HepG2 (cell line): ENCODE results near the gene HSD17B2. TPM values are rescaled to one million over a fixed set of nuclear protein-coding genes. Genes with fewer than 3 reads are reported as not detected.

Experiments
- ATAC-seq: fragments of 200-7000 bp; cut with Tn5 transposase; 3 replicates; pipeline ENCODE4 v1.9.1; 2020; ENCODE audit warnings: mild to moderate bottlenecking, moderate library complexity
- BruUV-seq: library from RNA; stranded (reverse); fragments of 400-500 nt; replicated peaks from 2 replicates; lab custom pipeline; 2021; lab: Mats Ljungman, UMichigan
- CTCF ChIA-PET: fragments of 300-600 bp; formaldehyde crosslinking; extraction: SDS; loops from one replicate; lab custom pipeline; 2021; ENCODE audit warnings: low total read pairs, inconsistent platforms, low intra/inter-chr PET ratio; lab: Yijun Ruan, JAX
- POLR2A ChIA-PET: fragments of 350-600 bp; sonication (Branson Sonifier 250); formaldehyde crosslinking; loops from one replicate; lab custom pipeline; 2020; ENCODE audit warnings: antibody characterized with exemption, inconsistent platforms; lab: Yijun Ruan, JAX
- DNase-seq: peaks from one replicate; pipeline ENCODE4 v3.0.0-alpha.2; 2015; ENCODE audit warnings: low spot score
- FAIRE-seq: peaks from 3 replicates; lab custom pipeline; 2011; peaks lifted over from hg19 to GRCh38; lab: Jason Lieb, UNC
- H2AFZ ChIP-seq: one replicate; pipeline ENCODE4 v1.6.1; 2011; ENCODE audit warnings: low read length, inconsistent platforms
- H3K27ac ChIP-seq: fragments of 300-600 bp; 3 replicates; pipeline ENCODE4 v1.8.0; 2011; ENCODE audit warnings: mixed run types, mild to moderate bottlenecking, mixed read lengths, low read length, inconsistent platforms; ENCODE audit not compliant: insufficient read depth; ENCODE audit errors: extremely low read length
- H3K27me3 ChIP-seq, 2 experiments: fragments of 200-600 bp in 1 of 2; 2 replicates in 1 of 2; 3 replicates in 1 of 2; pipeline versions ENCODE4 v1.6.0 to v1.8.0; 2011; ENCODE audit warnings: low read length in 2 of 2, mild to moderate bottlenecking in 2 of 2, moderate library complexity in 2 of 2, inconsistent platforms in 1 of 2; ENCODE audit not compliant: insufficient read depth in 2 of 2, control insufficient read depth in 1 of 2
- H3K36me3 ChIP-seq, 2 experiments: fragments of 200-600 bp in 1 of 2; replicated peaks in 1 of 2; 2 replicates in 1 of 2; 3 replicates in 1 of 2; pipeline versions ENCODE4 v1.5.1 to v1.8.0; 2011; ENCODE audit warnings: low read length in 2 of 2, inconsistent platforms in 1 of 2; ENCODE audit not compliant: insufficient read depth in 2 of 2, control insufficient read depth in 1 of 2
- H3K4me1 ChIP-seq: 2 replicates; pipeline ENCODE4 v1.5.1; 2012; ENCODE audit warnings: low read length, inconsistent platforms; ENCODE audit not compliant: insufficient read depth
- H3K4me2 ChIP-seq: 2 replicates; pipeline ENCODE4 v1.6.0; 2011; ENCODE audit warnings: low read depth, low read length, inconsistent platforms
- H3K4me3 ChIP-seq, 3 experiments: fragments of 200-600 bp in 1 of 3; sonication (generic), shearing (Covaris generic) in 1 of 3; replicated peaks in 1 of 3; 2 replicates each; pipeline ENCODE4 v1.5.1; 2011 to 2016; ENCODE audit warnings: low read length in 3 of 3, inconsistent platforms in 2 of 3, low read depth in 2 of 3, mild to moderate bottlenecking in 2 of 3, control low read depth in 1 of 3, mixed read lengths in 1 of 3; ENCODE audit not compliant: insufficient read depth in 1 of 3
- H3K79me2 ChIP-seq: one replicate; pipeline ENCODE4 v1.6.1; 2011; ENCODE audit warnings: low read length, inconsistent platforms; ENCODE audit not compliant: insufficient read depth
- H3K9ac ChIP-seq: 2 replicates; pipeline ENCODE4 v1.6.0; 2011; ENCODE audit warnings: mild to moderate bottlenecking, low read depth, low read length, inconsistent platforms; ENCODE audit not compliant: insufficient read depth
- H3K9me3 ChIP-seq: 2 replicates; pipeline ENCODE4 v1.5.1; 2012; ENCODE audit warnings: mild to moderate bottlenecking, low read length
- H4K20me1 ChIP-seq: 2 replicates; pipeline ENCODE4 v1.6.0; 2011; ENCODE audit warnings: inconsistent platforms, mild to moderate bottlenecking, low read length, moderate library complexity; ENCODE audit not compliant: insufficient read depth
- CEBPB ChIP-seq: IDR thresholded peaks from 2 replicates; pipeline ENCODE4 v1.6.1; 2011; ENCODE audit warnings: low read depth, low read length, improper control_type of control experiment, borderline replicate concordance
- HDAC2 ChIP-seq: sonication (generic); formaldehyde crosslinking; IDR thresholded peaks from 2 replicates; pipeline ENCODE4 v1.4.0; 2020; ENCODE audit warnings: missing genetic modification reagents
- JUNB ChIP-seq: sonication (generic); formaldehyde crosslinking; IDR thresholded peaks from 2 replicates; pipeline ENCODE4 v1.8.0; 2022; ENCODE audit warnings: missing genetic modification reagents, mild to moderate bottlenecking, borderline replicate concordance
- NPAS2 ChIP-seq: sonication (generic); formaldehyde crosslinking; IDR thresholded peaks from 2 replicates; pipeline ENCODE4 v1.8.0; 2022; ENCODE audit warnings: mild to moderate bottlenecking, missing genetic modification reagents, borderline replicate concordance
- PCBP1 ChIP-seq: fragments of 200-400 bp; formaldehyde crosslinking; IDR thresholded peaks from 2 replicates; pipeline ENCODE4 v1.6.1; 2017; ENCODE audit warnings: mild to moderate bottlenecking, low read depth, low read length, borderline replicate concordance
- PRDM4 ChIP-seq: sonication (generic); formaldehyde crosslinking; IDR thresholded peaks from 2 replicates; pipeline ENCODE4 v1.9.0; 2021; ENCODE audit warnings: missing genetic modification reagents, borderline replicate concordance
- ZNF232 ChIP-seq: sonication (generic); formaldehyde crosslinking; IDR thresholded peaks from 2 replicates; pipeline ENCODE4 v1.4.0; 2020; ENCODE audit warnings: missing genetic modification reagents, borderline replicate concordance
- ZNF652 ChIP-seq: IDR thresholded peaks from 2 replicates; pipeline ENCODE4 v1.6.1; 2016; ENCODE audit warnings: low read depth, borderline replicate concordance
- WGBS: methylation state at CpG from one replicate; pipeline ENCODE4 v1.1.6; 2017; ENCODE audit warnings: low lambda C conversion rate; 5-methylcytosine and 5-hydroxymethylcytosine counted together
- in situ Hi-C: cut with HindIII; loops from 2 replicates; pipeline ENCODE4 v1.10.0; 2017; ENCODE audit warnings: low pct_unique_long_range_greater_than_20kb; ENCODE audit not compliant: extremely low pct_ligation_motif_present
- intact Hi-C: fragments of 100-400 bp; cut with micrococcal nuclease; formaldehyde crosslinking; loops from one replicate; pipeline ENCODE4 v1.10.0; 2022; ENCODE audit not compliant: unreplicated experiment
- polyA plus RNA-seq, 8 experiments: library from polyadenylated mRNA; depleted of rRNA in 3 of 8; stranded (reverse) in 7 of 8; unstranded in 1 of 8; fragments of >200 nt; fragmentation: Illumina TruSeq in 4 of 8; extraction: Trizol in 4 of 8; gene quantifications; 2 replicates each; pipeline versions ENCODE4 v1.2.1 to v1.2.3, GENCODE V29; 2011 to 2016; ENCODE audit warnings: low read depth in 4 of 8, missing spikeins in 1 of 8, mixed read lengths in 1 of 8; ENCODE audit not compliant: insufficient read depth in 1 of 8
- total RNA-seq, 5 experiments: library from RNA; depleted of rRNA; stranded (reverse); fragments of >200 nt; fragmentation: Illumina TruSeq; extraction: Trizol; gene quantifications; 2 replicates each; pipeline ENCODE4 v1.2.3, GENCODE V29; 2016; ENCODE audit warnings: low read depth in 1 of 5
- TF ChIP-seq, protein P1 (sequence below), 2 experiments: sonication (generic) in 1 of 2; formaldehyde crosslinking in 1 of 2; IDR thresholded peaks; 2 replicates each; pipeline versions ENCODE4 v1.4.0 to v1.6.1; 2016 to 2020; ENCODE audit warnings: borderline replicate concordance in 1 of 2, low read depth in 1 of 2, mild to moderate bottlenecking in 1 of 2, missing genetic modification reagents in 1 of 2
- TF ChIP-seq, protein P2 (sequence below): sonication (generic); formaldehyde crosslinking; IDR thresholded peaks from 2 replicates; pipeline ENCODE4 v1.9.0; 2021; ENCODE audit warnings: missing genetic modification reagents, borderline replicate concordance

HSD17B2 gene
- total and polyA plus RNA-seq, 2 of the 13 experiments (the other 11 are each of a cell fraction or from before 2014, with no cell fraction given), result 26.3 to 69.3 TPM

- no peak for TF ChIP-seq PCBP1
Observed at GRCh38 chr16:82081264-82081663, 46.2 kb downstream of the HSD17B2 start (continued).

- ATAC-seq (peak; percentile 25; the same call in 1 of the 3 replicates), DNase-seq (peak; percentile 44), FAIRE-seq (peak; percentile 12)
- H3K79me2 ChIP-seq, result no peaks in the 10 kb centered on the region
- H3K4me1 ChIP-seq, result peaks cover 63% of the 10 kb centered on the region
- H3K4me2 ChIP-seq, result peak overlapping the region; percentile 5; the same call in 1 of the 2 replicates
- H3K27ac ChIP-seq, result no peak overlapping the region
- no peaks in the 10 kb centered on the region for H3K27me3 ChIP-seq
- in situ Hi-C loops, result no loop called here
- WGBS, result 53% methylated on average over 1 of the region's 1 CpG
- CTCF ChIA-PET, result no interaction called here
- H4K20me1 ChIP-seq, result peaks cover 4% of the 10 kb centered on the region; the same call in 1 of the 2 replicates
- H3K9me3 ChIP-seq, result no peaks in the 10 kb centered on the region
- BruUV-seq, result no TSS peak
- POLR2A ChIA-PET, result interaction anchor here (1.6 to 3.0 kb wide), 4 partner anchors 15 to 88 kb away, joined by 6 to 16 read pairs (median 14); partner anchors contain the start of genes HSD17B2 and MPHOSPH6
- no peak overlapping the region for H3K9ac ChIP-seq
- no peak overlapping the region for H2AFZ ChIP-seq
- H3K4me3 ChIP-seq, result no peak overlapping the region
- H3K36me3 ChIP-seq, result peaks cover 4 to 12% of the 10 kb centered on the region in 2 experiments; a peak in 2 of 5 replicates
- intact Hi-C loops, result loop anchor here (2.0 to 5.0 kb wide), 3 partner anchors 15 to 90 kb away; partner anchors contain the start of genes HSD17B2 and MPHOSPH6
- TF ChIP-seq NPAS2 (CRISPR knock-in tag), result no peak
- no peak for TF ChIP-seq CEBPB
- TF ChIP-seq, protein P1, sequence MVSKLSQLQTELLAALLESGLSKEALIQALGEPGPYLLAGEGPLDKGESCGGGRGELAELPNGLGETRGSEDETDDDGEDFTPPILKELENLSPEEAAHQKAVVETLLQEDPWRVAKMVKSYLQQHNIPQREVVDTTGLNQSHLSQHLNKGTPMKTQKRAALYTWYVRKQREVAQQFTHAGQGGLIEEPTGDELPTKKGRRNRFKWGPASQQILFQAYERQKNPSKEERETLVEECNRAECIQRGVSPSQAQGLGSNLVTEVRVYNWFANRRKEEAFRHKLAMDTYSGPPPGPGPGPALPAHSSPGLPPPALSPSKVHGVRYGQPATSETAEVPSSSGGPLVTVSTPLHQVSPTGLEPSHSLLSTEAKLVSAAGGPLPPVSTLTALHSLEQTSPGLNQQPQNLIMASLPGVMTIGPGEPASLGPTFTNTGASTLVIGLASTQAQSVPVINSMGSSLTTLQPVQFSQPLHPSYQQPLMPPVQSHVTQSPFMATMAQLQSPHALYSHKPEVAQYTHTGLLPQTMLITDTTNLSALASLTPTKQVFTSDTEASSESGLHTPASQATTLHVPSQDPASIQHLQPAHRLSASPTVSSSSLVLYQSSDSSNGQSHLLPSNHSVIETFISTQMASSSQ (IDR thresholded peaks at IDR 0.05; ENCODE audit: low read depth), result no peak
- TF ChIP-seq, protein P1 (CRISPR knock-in tag; IDR thresholded peaks at IDR 0.05; ENCODE audit: borderline replicate concordance), result no peak
- TF ChIP-seq PRDM4, result no peak
- no peak for TF ChIP-seq JUNB
- TF ChIP-seq, protein P2, sequence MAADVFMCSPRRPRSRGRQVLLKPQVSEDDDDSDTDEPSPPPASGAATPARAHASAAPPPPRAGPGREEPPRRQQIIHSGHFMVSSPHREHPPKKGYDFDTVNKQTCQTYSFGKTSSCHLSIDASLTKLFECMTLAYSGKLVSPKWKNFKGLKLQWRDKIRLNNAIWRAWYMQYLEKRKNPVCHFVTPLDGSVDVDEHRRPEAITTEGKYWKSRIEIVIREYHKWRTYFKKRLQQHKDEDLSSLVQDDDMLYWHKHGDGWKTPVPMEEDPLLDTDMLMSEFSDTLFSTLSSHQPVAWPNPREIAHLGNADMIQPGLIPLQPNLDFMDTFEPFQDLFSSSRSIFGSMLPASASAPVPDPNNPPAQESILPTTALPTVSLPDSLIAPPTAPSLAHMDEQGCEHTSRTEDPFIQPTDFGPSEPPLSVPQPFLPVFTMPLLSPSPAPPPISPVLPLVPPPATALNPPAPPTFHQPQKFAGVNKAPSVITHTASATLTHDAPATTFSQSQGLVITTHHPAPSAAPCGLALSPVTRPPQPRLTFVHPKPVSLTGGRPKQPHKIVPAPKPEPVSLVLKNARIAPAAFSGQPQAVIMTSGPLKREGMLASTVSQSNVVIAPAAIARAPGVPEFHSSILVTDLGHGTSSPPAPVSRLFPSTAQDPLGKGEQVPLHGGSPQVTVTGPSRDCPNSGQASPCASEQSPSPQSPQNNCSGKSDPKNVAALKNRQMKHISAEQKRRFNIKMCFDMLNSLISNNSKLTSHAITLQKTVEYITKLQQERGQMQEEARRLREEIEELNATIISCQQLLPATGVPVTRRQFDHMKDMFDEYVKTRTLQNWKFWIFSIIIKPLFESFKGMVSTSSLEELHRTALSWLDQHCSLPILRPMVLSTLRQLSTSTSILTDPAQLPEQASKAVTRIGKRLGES (CRISPR knock-in tag), result no peak
- 0 out of 2 replicates have a peak, but pooled peaks have one; percentile 13 for TF ChIP-seq ZNF652 (CRISPR knock-in tag)
- no peak for TF ChIP-seq ZNF232 (CRISPR knock-in tag)
- no peak for TF ChIP-seq HDAC2 (CRISPR knock-in tag)
Observed at GRCh38 chr16:82082097-82082496, 47.0 kb downstream of the HSD17B2 start.
